BLaER1 (cell line): ENCODE results near the gene ZMYND8.
"Not testable (repeated sequence)": the region's sequence is repeated elsewhere in the genome, so short reads cannot be mapped to it uniquely, and the experiment has no call there.

Source experiments
- H3K27ac ChIP-seq: shearing (Covaris generic); formaldehyde crosslinking; 2 replicates; pipeline ENCODE4 v1.8.1; 2022
- H3K27me3 ChIP-seq: shearing (Covaris generic); formaldehyde crosslinking; 2 replicates; pipeline ENCODE4 v1.8.1; 2022
- H3K36me3 ChIP-seq: shearing (Covaris generic); formaldehyde crosslinking; 2 replicates; pipeline ENCODE4 v1.8.1; 2022
- H3K4me1 ChIP-seq: shearing (Covaris generic); formaldehyde crosslinking; 2 replicates; pipeline ENCODE4 v1.8.1; 2022
- H3K4me2 ChIP-seq: shearing (Covaris generic); formaldehyde crosslinking; 2 replicates; pipeline ENCODE4 v1.8.1; 2022
- H3K4me3 ChIP-seq: shearing (Covaris generic); formaldehyde crosslinking; 2 replicates; pipeline ENCODE4 v1.8.1; 2022
- H3K9ac ChIP-seq: shearing (Covaris generic); formaldehyde crosslinking; 2 replicates; pipeline ENCODE4 v1.8.1; 2022
- H3K9me3 ChIP-seq: shearing (Covaris generic); formaldehyde crosslinking; 2 replicates; pipeline ENCODE4 v1.8.1; 2022
- H4K20me1 ChIP-seq: shearing (Covaris generic); formaldehyde crosslinking; 2 replicates; pipeline ENCODE4 v1.8.1; 2022
- Cebpa-rat ChIP-seq: shearing (Covaris generic); IDR thresholded peaks from 2 replicates; pipeline ENCODE4 v1.8.1; 2022

ZMYND8 gene

GRCh38 chr20:47215653-47216397 is 140.7 kb downstream of the ZMYND8 start:
- peaks cover 54% of the 10 kb centered on the region for H3K4me1 ChIP-seq
- H4K20me1 ChIP-seq: peaks cover 95% of the 10 kb centered on the region
- H3K4me3 ChIP-seq: no peak overlapping the region
- H3K9me3 ChIP-seq: no peaks in the 10 kb centered on the region
- TF ChIP-seq Cebpa-rat: no peak
- H3K9ac ChIP-seq: no peak overlapping the region
- H3K4me2 ChIP-seq: no peak overlapping the region
- H3K27me3 ChIP-seq: no peaks in the 10 kb centered on the region
- H3K36me3 ChIP-seq: peaks cover 100% of the 10 kb centered on the region
- no peak overlapping the region for H3K27ac ChIP-seq

- Histone ChIP-seq H4K20me1 (peaks cover 99% of the 10 kb centered on the region), H3K4me2 (no peak overlapping the region), H3K9ac (no peak overlapping the region), H3K27ac (no peak overlapping the region), H3K4me3 (no peak overlapping the region), H3K4me1 (peaks cover 39% of the 10 kb centered on the region), H3K9me3 (no peaks in the 10 kb centered on the region), H3K27me3 (no peaks in the 10 kb centered on the region), H3K36me3 (peaks cover 100% of the 10 kb centered on the region)
- TF ChIP-seq Cebpa-rat: no peak
Measured at GRCh38 chr20:47213966-47214365, 142.5 kb downstream of the ZMYND8 start.

GRCh38 chr20:47212606-47213207 is 143.8 kb downstream of the ZMYND8 start:
- no peak overlapping the region for H3K9ac ChIP-seq
- no peaks in the 10 kb centered on the region for H3K27me3 ChIP-seq
- no peaks in the 10 kb centered on the region for H3K9me3 ChIP-seq
- peaks cover 99% of the 10 kb centered on the region for H4K20me1 ChIP-seq
- H3K4me1 ChIP-seq: peaks cover 39% of the 10 kb centered on the region
- TF ChIP-seq Cebpa-rat: no peak
- H3K4me3 ChIP-seq: no peak overlapping the region
- H3K4me2 ChIP-seq: no peak overlapping the region
- H3K36me3 ChIP-seq: peaks cover 100% of the 10 kb centered on the region
- no peak overlapping the region for H3K27ac ChIP-seq

- Histone ChIP-seq H3K4me3 (no peak overlapping the region), H3K27ac (no peak overlapping the region), H4K20me1 (peaks cover 99% of the 10 kb centered on the region), H3K36me3 (peaks cover 83% of the 10 kb centered on the region), H3K9me3 (no peaks in the 10 kb centered on the region), H3K27me3 (no peaks in the 10 kb centered on the region), H3K4me2 (no peak overlapping the region), H3K9ac (no peak overlapping the region), H3K4me1 (peaks cover 43% of the 10 kb centered on the region)
- no peak for TF ChIP-seq Cebpa-rat
Measured at GRCh38 chr20:47211036-47211435, 145.5 kb downstream of the ZMYND8 start.

- H3K36me3 ChIP-seq: peaks cover 78% of the 10 kb centered on the region
- no peaks in the 10 kb centered on the region for H3K27me3 ChIP-seq
- peaks cover 44% of the 10 kb centered on the region for H3K4me1 ChIP-seq
- no peak overlapping the region for H3K27ac ChIP-seq
- peaks cover 93% of the 10 kb centered on the region for H4K20me1 ChIP-seq
- no peak overlapping the region for H3K9ac ChIP-seq
- no peak overlapping the region for H3K4me3 ChIP-seq
- TF ChIP-seq Cebpa-rat: no peak
- no peak overlapping the region for H3K4me2 ChIP-seq
- no peaks in the 10 kb centered on the region for H3K9me3 ChIP-seq
Measured at GRCh38 chr20:47210470-47210869, 146.0 kb downstream of the ZMYND8 start.

GRCh38 chr20:47209982-47210381 is 146.5 kb downstream of the ZMYND8 start:
- Histone ChIP-seq H3K27ac (no peak overlapping the region), H3K36me3 (peaks cover 73% of the 10 kb centered on the region), H3K9me3 (no peaks in the 10 kb centered on the region), H4K20me1 (peaks cover 88% of the 10 kb centered on the region), H3K4me3 (no peak overlapping the region), H3K27me3 (no peaks in the 10 kb centered on the region), H3K4me2 (no peak overlapping the region), H3K9ac (no peak overlapping the region), H3K4me1 (peaks cover 48% of the 10 kb centered on the region)
- no peak for TF ChIP-seq Cebpa-rat

GRCh38 chr20:47208534-47209174 is 147.8 kb downstream of the ZMYND8 start:
- TF ChIP-seq Cebpa-rat: no peak
- H3K9me3 ChIP-seq: peaks cover 9% of the 10 kb centered on the region; the same call in 1 of the 2 replicates
- H4K20me1 ChIP-seq: peaks cover 75% of the 10 kb centered on the region
- peaks cover 54% of the 10 kb centered on the region for H3K4me1 ChIP-seq
- no peaks in the 10 kb centered on the region for H3K27me3 ChIP-seq
- H3K4me3 ChIP-seq: no peak overlapping the region
- peaks cover 59% of the 10 kb centered on the region for H3K36me3 ChIP-seq
- no peak overlapping the region for H3K9ac ChIP-seq
- H3K27ac ChIP-seq: no peak overlapping the region
- no peak overlapping the region for H3K4me2 ChIP-seq

- peak overlapping the region; percentile 49 for H3K4me2 ChIP-seq
- TF ChIP-seq Cebpa-rat: no peak
- peaks cover 44% of the 10 kb centered on the region for H3K36me3 ChIP-seq
- H4K20me1 ChIP-seq: peaks cover 60% of the 10 kb centered on the region
- H3K4me1 ChIP-seq: peaks cover 66% of the 10 kb centered on the region
- H3K27ac ChIP-seq: peak overlapping the region; percentile 36
- H3K9me3 ChIP-seq: peaks cover 9% of the 10 kb centered on the region; the same call in 1 of the 2 replicates
- H3K9ac ChIP-seq: 0 out of 2 replicates have a peak overlapping the region, but pooled peaks have one; percentile 7
- H3K4me3 ChIP-seq: no peak overlapping the region
- H3K27me3 ChIP-seq: no peaks in the 10 kb centered on the region
Measured at GRCh38 chr20:47206962-47207641, 149.4 kb downstream of the ZMYND8 start.

- peak overlapping the region; percentile 49 for H3K4me2 ChIP-seq
- peaks cover 69% of the 10 kb centered on the region for H3K4me1 ChIP-seq
- H3K9ac ChIP-seq: 0 out of 2 replicates have a peak overlapping the region, but pooled peaks have one; percentile 7
- not testable (repeated sequence) for H3K27me3 ChIP-seq, H3K4me3 ChIP-seq, H3K9me3 ChIP-seq
- peak; percentile 91 for TF ChIP-seq Cebpa-rat
- peak overlapping the region; percentile 36 for H3K27ac ChIP-seq
- peaks cover 38% of the 10 kb centered on the region for H3K36me3 ChIP-seq
- peaks cover 54% of the 10 kb centered on the region for H4K20me1 ChIP-seq
Measured at GRCh38 chr20:47206552-47206951, 149.9 kb downstream of the ZMYND8 start.
